Stimulated activated CD8-positive, alpha-beta memory T cell treated with anti-CD3 and anti-CD28 coated beads, Interleukin-4, amount 100 ng/mL, for 48 hours (primary cell): ENCODE results near the gene AJUBA.
"Not testable (repeated sequence)": the region's sequence is repeated elsewhere in the genome, so short reads cannot be mapped to it uniquely, and the experiment has no call there.

Source experiments
- DNase-seq: peaks from one replicate; pipeline ENCODE4 v3.0.0-alpha.2; 2020

The AJUBA gene

DNA sequence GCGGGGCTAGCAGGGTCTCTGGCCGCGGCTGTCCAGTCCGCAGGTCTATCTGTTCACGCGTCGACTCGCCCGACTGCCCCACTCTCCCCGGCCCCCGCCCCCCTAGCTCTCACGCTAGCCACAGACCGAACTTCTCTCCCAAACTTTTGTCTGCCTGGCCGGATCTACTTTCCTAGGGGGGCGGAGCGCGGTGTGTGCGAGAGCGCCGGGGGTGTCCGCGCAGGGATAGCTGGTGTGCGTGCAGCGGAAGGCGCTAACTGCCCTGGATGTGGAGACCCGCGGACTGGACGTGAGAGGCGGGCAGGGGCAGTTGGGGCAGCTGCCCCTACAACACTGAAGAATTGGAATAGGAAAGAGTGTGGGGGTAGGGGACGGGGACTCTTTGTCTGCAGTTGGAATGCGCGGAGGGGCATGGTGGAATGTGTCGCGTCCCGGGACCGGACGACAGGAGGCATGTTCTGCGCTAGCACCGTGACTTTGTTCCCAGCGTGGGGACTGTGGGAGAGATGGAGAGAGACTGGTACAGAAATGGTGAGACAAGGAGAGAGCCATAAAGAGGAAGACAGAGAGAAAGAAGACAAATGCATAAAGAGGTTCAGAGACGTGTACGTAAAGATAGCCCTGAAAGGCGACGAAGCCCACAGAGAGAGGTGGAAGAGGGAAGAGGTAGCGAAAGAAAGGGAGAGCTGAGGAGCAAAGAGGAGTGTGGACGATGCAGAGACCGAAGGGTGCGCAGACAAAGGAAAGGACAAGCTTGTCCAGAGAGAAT, at the start of gene AJUBA:
AJUBA (minus strand) TSS at position 75 of the 769 bp plus-strand sequence. CDS start 285 bp downstream, outside the sequence.
- DNase-seq: peak; percentile 83

GRCh38 chr14:23030936-23031335, 48.6 kb upstream of the AJUBA start:
- DNase-seq: no peak

GRCh38 chr14:23028799-23029198, 46.4 kb upstream of the AJUBA start:
- no peak for DNase-seq

DNA sequence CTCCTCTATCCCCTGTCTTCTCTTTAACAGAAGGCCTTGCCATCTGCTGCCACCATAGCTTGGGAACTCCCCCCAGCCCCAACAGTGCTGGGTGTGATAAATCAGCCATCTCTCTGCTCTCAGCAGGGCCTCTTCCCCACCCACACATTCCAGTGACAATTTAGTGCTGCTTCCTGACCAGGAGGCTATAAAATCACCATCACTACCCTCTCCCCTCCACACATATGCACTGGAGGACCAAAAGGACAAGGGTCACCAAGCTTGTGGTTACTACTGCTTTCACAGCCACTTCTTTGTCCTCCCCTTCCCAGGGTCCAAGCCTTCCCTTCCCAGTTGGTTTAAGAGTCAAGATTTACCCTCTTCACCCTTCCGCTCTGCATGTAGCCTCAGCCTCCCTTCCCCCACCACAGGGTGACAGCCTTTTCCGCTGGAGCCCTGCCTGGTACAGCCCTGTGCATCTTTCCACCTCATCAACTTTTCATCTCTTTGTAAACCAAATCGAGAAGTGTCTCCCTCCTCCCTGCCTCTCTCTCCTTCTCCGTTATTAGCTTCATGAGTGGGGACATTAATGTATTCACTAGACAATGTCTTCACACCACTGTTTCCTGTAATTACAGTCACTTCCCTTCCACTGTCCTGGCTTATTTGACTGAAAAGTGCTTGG, 42.9 kb upstream of the AJUBA start:
- no peak for DNase-seq

DNA sequence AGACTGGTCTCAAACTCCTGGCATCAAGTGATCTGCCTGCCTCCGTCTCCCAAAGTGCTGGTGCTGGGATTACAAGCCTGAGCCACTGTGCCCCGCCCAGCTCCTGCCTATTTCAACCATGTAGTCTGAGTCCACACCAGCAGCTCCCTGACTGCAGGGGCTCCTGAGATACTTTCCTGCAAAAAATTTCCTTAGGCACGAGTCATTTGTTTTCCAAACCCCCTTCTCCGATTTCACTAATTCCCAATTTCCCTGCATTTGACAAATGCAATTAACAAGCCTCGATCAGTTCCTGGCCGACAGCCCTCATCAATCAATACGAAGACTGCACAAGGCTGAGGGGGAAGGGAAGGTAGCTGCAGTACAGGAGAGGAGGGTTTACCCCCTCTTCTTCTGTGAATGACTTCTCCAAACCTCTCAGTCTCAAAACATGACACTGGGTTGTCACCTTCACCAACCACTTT, 42.3 kb upstream of the AJUBA start:
- DNase-seq: no peak

- DNase-seq: no peak
These were observed 41.4 kb upstream of the AJUBA start for GRCh38 chr14:23023795-23024152.

DNA sequence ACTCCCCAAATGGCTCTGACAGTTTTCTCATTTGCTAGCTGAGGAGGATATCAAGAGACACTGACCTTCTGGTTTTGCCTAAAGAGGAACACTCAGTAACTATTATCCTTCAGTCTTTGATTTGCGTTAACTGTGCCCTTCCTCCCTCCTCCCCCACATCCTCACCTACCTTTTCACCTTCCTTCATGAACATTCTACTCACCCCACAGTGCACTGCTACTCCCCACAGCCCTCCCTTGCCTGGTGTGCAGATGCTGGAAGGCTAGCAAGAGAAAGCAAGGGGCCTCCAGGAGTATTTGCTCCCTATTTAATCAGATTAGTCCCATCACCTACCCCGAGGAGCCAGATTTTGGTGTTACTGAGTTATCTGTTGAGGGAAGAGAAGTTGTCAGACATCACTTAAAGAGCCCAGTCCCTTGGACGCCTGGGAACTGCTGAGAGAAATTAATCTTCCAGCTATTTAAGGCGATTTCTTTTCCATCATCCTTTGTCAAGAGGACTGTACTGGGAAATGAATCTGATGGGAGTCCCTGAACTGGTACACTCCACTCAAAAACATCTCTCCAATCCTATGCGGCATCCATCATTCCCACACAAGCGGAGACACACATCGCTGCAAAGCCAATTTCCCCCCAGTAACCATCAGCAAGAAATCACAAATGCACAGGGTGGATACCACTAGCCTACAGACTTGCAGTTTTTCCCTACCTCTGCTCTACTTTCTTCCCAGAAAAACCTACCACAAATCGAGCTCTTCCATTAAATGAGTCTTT, 40.9 kb upstream of the AJUBA start:
- DNase-seq: no peak

GRCh38 chr14:23021889-23022442, 39.6 kb upstream of the AJUBA start:
- no peak for DNase-seq

DNA sequence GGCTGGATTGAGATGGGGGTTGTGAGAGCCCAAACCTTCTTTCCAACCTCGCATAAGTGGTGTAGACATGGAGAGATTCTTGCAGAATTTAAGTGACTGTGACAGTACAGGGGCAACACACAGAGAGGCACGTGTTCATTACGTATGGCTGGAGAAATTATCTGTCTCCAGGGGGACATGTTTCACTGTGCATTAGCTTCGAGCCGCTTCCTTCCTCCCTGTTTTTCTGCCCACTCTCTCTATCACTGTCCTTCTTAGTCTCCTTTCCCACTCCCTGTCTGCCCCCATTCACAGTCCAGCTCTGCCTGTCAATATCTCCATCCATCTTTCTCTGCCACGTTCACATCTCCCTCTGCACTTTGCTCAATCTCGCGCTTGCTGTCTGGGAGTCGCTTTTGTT, 39.1 kb upstream of the AJUBA start:
- DNase-seq: no peak

GRCh38 chr14:23020143-23021128, 38.1 kb upstream of the AJUBA start:
- DNase-seq: no peak

DNA sequence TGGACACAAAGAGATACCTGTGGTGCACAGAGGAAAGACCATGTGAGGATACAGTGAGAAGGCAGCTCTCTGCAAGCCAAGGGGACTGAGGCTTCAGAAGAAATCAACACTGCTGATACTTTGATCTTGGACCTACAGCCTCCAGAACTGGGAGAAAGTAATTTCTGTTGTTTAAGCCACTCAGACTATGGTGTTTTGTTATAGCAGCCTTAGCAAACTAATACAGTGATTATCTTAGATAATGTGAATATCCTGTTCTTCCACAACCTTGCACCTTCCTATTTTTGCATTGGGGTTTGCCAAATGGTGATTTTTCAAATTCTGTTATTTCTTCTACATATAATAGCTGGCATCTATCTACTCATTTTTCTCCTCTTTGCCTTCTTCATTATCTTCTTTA, 35.8 kb upstream of the AJUBA start:
- DNase-seq: no peak

GRCh38 chr14:23017091-23017490, 34.7 kb upstream of the AJUBA start:
- no peak for DNase-seq

DNA sequence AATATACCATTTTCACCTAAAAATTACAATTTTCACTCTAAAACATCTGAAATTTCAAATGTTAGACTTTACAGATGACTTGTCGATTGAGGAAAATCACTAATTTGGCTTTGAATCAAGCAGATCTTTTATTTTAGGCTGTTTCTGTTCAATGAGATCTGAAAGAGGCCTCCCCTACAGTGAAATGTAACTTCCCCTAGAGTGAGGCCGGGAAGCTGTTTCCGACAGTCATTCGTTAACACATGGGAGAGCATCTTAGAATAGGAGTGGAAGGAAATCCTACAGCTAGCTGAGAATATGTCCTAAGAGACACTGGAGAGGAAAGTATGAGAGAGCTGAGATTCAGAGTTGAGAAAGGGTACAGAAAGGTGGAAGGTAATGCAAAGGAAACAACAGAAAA, 33.3 kb upstream of the AJUBA start:
- no peak for DNase-seq

- DNase-seq: not testable (repeated sequence)
These were observed 31.4 kb upstream of the AJUBA start for GRCh38 chr14:23013749-23014054.

DNA sequence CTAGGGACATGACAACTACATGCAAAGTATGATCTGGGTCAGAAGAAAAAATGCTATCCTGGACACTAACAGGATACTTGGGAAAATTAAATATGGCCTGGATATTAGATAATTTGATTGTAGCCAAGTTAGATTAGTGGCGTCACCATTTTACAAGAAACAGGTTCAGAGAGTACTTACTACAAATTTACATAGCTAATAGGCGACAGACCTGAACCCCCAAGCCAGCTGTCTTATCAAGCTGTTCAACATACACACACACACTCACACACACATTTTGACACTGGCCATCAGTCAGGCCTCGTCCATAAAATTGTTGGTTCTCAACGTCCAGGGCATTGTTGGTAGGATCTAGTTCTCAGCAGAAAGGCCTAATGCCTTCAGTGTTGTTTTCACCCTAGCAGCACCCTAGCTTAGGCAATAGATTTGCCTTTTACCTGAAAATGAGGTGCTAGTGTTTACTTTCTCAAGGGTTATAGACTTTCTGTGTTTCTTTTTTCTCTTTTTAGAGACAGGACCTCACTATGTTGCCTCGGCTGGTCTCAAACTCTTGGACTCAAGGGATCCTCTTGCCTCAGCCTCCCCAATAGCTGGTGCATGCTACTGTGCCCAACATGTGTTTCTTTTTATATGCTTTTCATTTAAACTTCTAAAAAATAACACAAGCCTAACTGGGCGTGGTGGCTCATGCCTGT, 30.9 kb upstream of the AJUBA start:
- DNase-seq: no peak

- peak; percentile 88 for DNase-seq
These were observed 27.8 kb upstream of the AJUBA start, which contains the start of gene C14orf93 for GRCh38 chr14:23009939-23010726. Gene C14orf93, minus strand, starts transcription at chr14:23010143. Its CDS starts 11,120 bp downstream, at chr14:22999023.

- no peak for DNase-seq
These were observed 27.2 kb upstream of the AJUBA start for GRCh38 chr14:23009483-23009938.

GRCh38 chr14:23008831-23009230, 26.5 kb upstream of the AJUBA start:
- no peak for DNase-seq

- peak; percentile 95 for DNase-seq
These were observed 24.4 kb upstream of the AJUBA start for GRCh38 chr14:23006544-23007419.

- DNase-seq: no peak
These were observed 23.8 kb upstream of the AJUBA start for GRCh38 chr14:23006188-23006534.
